ENCODE results near the gene DIP2C.
"Not testable (repeated sequence)": the region's sequence is repeated elsewhere in the genome, so short reads cannot be mapped to it uniquely, and the experiment has no call there.

Gene DIP2C

GRCh38 chr10:488081-488932 lies 201.2 kb downstream of the DIP2C start:
- no peak for DNase-seq

GRCh38 chr10:486666-487322 lies 202.7 kb downstream of the DIP2C start:
- DNase-seq, result no peak

GRCh38 chr10:486206-486605 lies 203.3 kb downstream of the DIP2C start:
- no peak for DNase-seq

GRCh38 chr10:485776-486175 lies 203.7 kb downstream of the DIP2C start:
- DNase-seq, result no peak

- DNase-seq, result no peak
These were observed 204.4 kb downstream of the DIP2C start for GRCh38 chr10:484925-485661.

GRCh38 chr10:484441-484924 lies 205.0 kb downstream of the DIP2C start:
- DNase-seq, result no peak

- no peak for DNase-seq
These were observed 206.2 kb downstream of the DIP2C start for GRCh38 chr10:483261-483660.

- no peak for DNase-seq
These were observed 206.6 kb downstream of the DIP2C start for GRCh38 chr10:482848-483247.

- no peak for DNase-seq
These were observed 207.4 kb downstream of the DIP2C start for GRCh38 chr10:482051-482501.

GRCh38 chr10:481628-482027 lies 207.8 kb downstream of the DIP2C start:
- DNase-seq, result no peak

- DNase-seq, result peak; percentile 45 to 53
These were observed 208.4 kb downstream of the DIP2C start for GRCh38 chr10:480928-481552.

GRCh38 chr10:480498-480927 lies 209.0 kb downstream of the DIP2C start:
- no peak for DNase-seq

- not testable (repeated sequence) for DNase-seq
These were observed 209.6 kb downstream of the DIP2C start for GRCh38 chr10:479706-480497.

GRCh38 chr10:478471-479245 lies 210.8 kb downstream of the DIP2C start:
- DNase-seq, result no peak

GRCh38 chr10:477620-478019 lies 211.8 kb downstream of the DIP2C start:
- DNase-seq, result no peak

- no peak for DNase-seq
These were observed 213.1 kb downstream of the DIP2C start for GRCh38 chr10:476455-476780.

GRCh38 chr10:475709-476454 lies 213.6 kb downstream of the DIP2C start:
- DNase-seq, result no peak

GRCh38 chr10:474946-475345 lies 214.5 kb downstream of the DIP2C start:
- no peak for DNase-seq

GRCh38 chr10:474406-474805 lies 215.1 kb downstream of the DIP2C start:
- no peak for DNase-seq

GRCh38 chr10:472241-472910 lies 217.1 kb downstream of the DIP2C start:
- DNase-seq, result no peak
